CD4-positive, alpha-beta T cell treated with Interleukin-4 for 4 hours (primary cell): ENCODE data around the gene APBB1IP.
"Not testable (repeated sequence)": the region's sequence is repeated elsewhere in the genome, so short reads cannot be mapped to it uniquely, and the experiment has no call there.

Experiments
- DNase-seq: peaks from one replicate; pipeline ENCODE4 v3.0.0-alpha.2; 2020

Gene APBB1IP

DNA sequence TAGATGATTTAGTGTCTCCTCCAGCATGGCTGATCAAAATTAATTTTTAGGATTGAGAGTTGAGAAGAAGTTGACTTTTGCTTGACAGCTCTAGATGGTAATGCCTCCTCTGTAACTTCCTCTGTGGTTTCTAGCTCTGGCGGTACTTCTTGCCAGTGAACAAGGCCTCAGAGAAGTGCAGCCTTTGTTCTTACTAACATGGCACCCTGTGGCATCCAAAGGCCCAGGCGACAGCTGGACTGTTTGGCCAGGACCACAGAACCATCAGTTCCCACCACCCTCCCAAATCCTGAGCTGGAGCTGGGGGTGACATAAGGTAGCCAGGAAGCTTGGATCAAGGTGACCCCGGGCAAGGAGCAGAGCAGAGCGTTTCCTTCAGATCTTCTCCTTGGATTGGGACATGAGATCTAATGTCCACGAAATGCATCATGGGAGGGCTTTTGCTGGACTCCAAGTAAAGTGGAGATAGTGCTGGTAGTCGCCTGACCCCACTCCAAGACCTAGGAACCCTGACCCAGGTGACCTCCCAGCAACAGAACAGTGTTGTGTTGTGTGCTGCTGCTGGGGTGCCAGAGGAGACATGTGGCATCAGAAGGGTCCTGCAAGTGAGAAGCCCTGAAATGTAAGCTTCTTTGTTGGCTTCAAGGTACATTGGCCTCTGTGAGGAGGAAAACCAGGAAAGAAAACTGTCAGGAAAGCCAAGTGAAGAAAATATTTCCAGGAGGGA, 41.8 kb downstream of the APBB1IP start:
- DNase-seq, result peak; percentile 72

- no peak for DNase-seq
These were observed 43.2 kb downstream of the APBB1IP start for GRCh38 chr10:26481315-26481692.

DNA sequence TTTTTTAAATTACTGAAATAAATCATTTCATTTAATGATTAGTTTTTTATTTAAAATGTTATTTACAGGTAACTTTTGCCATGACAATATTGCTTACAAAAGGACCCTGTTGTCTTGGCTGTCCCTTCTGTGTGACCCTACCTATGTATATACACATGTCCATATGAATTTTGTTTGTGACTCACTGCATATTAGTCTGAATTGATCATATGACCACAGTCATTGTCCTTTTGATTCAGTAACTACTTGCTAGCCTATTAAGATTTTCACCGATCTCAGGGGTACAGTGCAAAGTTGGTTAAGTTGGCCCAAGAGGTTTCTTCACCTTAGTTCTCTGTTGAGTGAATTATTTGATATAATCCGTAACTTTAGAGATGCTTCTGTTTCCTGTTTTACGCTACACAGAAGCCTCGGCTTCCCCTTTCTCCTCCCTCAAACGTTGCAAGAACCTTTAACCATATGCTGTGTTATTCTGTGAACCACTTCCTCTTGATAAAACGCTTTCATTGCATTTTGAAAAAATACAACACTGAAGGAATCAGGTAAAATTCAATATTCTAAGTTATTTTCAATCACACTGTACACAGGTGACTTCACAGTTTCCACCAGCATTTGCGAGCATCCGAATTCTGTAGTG, 43.9 kb downstream of the APBB1IP start:
- DNase-seq, result peak; percentile 78

GRCh38 chr10:26483554-26483953, 45.4 kb downstream of the APBB1IP start:
- no peak for DNase-seq

DNA sequence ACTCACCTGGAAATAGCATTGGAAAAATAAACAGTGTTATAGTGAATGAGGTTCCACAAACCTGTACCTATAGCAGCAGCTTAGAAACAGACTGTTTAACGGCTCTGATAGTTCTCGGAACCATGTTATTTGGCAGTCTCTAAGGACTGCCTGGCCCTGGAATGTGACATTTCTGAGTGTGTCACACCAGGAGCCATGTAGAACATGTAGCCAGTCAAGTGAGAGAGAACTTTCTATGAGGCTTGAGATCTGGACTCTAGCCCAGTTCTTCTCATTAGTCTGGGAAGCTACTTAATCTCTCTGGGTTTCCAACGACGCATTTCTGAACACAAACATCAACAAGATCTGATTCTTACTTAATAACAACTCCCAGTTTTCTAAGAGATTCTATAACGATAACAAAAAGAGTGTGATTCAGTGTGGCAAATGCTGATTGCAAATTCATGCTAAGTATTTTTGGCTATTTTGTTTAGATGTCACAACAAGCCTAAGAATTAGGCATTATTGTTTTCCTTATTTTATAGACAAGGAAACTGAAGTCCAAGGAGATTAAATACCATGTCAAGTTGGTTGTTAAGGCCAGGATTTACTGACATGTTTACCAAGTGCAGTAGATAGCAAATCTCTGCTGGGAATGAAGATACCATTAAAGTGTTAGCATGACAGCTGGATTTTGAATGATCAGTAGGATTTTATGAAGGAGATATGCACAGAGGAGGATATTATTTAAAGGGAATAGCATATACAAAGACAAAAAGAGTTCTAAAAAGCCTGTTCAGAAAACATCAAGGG, 47.2 kb downstream of the APBB1IP start:
- no peak for DNase-seq

DNA sequence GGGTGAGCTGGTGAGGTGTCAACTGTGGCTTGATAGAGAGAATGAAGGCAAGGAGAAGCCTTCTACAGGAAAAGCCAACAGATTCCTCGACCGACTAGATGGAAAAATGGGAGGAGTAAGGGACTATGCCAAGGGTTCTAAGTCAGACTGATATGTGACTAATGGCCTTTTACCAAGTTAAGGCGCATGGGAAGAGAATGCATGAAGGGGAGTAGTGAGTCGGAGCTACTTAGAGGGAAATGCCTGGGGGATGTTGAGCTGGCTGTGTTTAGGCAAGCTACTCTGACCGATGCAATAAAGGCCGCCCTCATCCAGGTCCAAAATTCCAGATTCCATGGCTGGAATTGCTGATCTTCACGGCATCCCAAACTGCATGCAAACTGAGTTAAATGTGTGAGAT, 48.2 kb downstream of the APBB1IP start:
- no peak for DNase-seq

GRCh38 chr10:26486990-26487850, 49.1 kb downstream of the APBB1IP start:
- DNase-seq, result peak; percentile 88

- no peak for DNase-seq
These were observed 50.2 kb downstream of the APBB1IP start for GRCh38 chr10:26488344-26488743.

DNA sequence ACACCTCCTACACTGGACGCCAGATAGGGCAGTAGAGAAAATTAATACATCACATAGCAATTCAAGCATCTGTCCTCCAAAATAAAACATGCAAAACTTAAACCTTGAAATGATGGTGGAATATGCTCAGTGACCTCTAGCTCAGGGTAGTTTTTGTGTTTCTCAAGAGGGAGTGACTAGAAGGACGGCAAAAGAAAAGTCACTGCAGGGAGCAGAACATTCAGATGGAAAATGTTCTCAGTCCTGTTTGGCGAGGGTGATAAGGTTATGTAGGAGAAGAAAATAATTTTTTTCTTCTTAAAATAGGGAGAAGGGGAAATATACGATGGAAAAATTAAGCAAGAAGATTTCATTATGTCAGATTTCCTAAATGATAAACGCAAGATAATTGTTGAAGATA, 50.9 kb downstream of the APBB1IP start:
- no peak for DNase-seq

DNA sequence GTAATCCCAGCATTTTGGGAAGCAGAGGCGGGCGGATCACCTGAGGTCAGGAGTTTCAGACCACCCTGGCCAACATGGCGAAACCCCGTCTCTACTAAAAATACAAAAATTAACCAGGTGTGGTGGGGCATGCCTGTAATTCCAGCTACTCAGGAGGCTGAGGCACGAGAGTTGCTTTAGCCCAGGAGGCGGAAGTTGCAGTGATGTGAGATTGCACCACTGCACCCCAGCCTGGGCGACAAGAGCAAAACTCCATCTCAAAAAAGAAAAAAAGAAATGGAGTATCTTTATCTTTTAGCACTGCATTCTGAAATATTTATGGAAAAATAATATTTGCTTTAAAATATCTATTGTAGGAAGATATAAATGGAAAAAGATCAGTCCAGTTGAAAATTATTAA, 52.2 kb downstream of the APBB1IP start:
- not testable (repeated sequence) for DNase-seq

DNA sequence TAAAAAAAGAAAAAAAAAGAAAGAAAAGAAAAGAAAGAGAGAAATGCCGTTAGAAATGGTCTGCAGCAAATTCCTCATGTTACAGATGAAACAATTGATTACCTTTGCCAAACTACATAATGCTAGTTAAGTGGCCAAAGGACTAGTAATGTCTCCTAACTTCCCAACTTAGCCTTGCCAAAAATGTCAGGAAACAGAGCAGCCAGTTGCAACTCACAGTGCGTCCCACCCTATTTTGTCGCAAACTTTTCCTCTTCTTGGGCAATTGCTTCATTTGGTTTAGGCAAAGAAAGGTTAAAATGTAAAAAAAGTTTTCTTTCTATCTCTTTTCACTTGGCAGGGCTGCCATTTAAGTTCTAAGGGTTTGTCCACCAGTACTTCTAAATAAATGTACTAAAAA, 53.1 kb downstream of the APBB1IP start:
- DNase-seq, result no peak

DNA sequence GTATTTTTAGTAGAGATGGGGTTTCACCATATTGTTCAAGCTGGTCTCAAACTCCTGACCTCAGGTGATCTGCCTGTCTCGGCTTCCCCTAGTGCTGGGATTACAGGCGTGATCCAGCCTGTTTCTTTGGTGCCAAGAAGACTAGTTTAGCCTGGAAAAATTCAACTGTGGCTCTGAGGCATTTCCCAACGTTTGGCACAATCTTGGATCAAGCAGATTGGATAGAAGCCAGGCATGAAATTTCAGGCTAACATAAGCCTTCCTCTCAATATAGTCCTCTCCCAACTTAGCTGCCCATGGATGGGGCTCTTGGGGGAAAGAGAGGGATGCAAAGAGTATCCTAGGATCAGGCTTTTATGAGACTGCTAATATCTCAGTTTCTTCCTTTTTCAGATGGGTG, 53.8 kb downstream of the APBB1IP start:
- no peak for DNase-seq

- not testable (repeated sequence) for DNase-seq
These were observed 54.6 kb downstream of the APBB1IP start for GRCh38 chr10:26492725-26493124.

- no peak for DNase-seq
These were observed 55.9 kb downstream of the APBB1IP start for GRCh38 chr10:26494018-26494417.

- DNase-seq, result no peak
These were observed 61.3 kb downstream of the APBB1IP start for GRCh38 chr10:26499426-26499825.

- no peak for DNase-seq
These were observed 64.8 kb downstream of the APBB1IP start for GRCh38 chr10:26502986-26503385.

- DNase-seq, result no peak
These were observed 65.8 kb downstream of the APBB1IP start for GRCh38 chr10:26503911-26504310.

DNA sequence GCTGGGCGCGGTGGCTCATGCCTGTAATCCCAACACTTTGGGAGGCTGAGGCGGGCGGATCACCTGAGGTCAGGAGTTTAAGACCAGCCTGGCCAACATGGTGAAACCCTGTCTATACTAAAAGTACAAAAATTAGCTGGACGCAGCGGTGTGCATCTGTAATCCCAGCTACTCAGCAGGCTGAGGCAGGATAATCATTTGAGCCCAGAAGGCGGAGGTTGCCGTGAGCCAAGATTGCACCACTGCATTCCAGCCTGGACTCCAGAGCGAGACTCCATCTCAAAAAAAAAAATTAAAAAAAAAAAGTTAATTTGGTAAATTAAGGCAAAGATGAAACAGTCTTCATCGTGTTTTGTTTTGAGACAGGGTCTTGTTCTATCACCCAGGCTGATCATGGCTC, 66.3 kb downstream of the APBB1IP start:
- not testable (repeated sequence) for DNase-seq

DNA sequence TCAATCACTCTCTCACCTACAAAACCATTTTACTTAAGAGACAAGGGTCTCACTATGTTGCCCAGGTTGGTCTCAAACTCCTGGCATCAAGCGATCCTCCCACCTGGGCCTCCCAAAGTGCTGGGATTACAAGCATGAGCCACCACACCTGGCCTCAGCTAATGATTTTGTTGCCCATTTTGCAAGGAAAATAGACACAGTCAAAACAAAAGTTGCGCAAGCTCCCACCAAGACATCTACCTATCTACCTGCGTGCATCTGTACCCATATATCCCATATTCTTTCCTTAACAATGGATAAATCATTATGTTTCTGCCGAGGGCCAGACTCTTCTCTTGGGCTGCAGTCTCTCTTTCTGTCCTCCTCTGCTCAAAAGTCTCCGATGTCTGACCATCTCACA, 67.3 kb downstream of the APBB1IP start:
- no peak for DNase-seq

DNA sequence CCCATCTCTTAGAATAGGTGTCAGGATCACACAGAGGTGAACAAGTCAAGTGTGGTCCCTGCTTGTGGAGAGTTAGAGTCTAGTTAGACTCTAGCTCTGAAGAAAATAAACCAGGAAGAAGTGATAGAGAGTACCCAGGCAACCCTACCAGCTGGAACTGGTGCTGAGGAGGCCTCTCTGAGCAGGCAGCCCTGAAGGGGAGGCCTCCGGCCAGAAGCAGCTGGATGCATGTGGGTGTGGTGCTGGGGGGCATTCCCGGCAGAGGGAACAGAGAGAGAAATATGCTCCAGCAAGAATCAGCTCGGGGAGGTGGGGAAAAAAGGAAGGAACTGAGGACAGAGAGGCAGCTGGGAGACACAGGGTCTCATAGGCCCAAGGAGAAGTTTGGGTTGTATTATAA, 68.6 kb downstream of the APBB1IP start:
- DNase-seq, result no peak

DNA sequence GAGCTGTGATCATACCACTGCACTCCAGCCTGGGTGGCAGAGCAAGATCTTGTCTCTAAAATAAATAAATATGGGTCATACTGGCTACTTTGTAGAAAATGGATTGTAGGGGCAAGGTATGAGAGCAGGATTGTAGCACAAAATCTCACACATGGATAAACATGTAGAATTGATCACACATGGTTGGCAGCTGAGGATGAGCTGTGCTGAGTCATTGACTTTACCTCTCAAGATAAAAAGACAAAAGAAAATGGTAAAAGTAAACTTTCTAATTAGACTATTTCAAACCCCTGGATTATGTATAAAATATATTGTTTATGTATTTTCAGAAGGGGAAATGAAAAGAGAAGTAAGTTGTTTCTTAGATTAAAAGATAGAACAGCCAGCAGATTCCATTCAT, 69.3 kb downstream of the APBB1IP start:
- no peak for DNase-seq

- DNase-seq, result no peak
These were observed 69.9 kb downstream of the APBB1IP start for GRCh38 chr10:26508016-26508415.

DNA sequence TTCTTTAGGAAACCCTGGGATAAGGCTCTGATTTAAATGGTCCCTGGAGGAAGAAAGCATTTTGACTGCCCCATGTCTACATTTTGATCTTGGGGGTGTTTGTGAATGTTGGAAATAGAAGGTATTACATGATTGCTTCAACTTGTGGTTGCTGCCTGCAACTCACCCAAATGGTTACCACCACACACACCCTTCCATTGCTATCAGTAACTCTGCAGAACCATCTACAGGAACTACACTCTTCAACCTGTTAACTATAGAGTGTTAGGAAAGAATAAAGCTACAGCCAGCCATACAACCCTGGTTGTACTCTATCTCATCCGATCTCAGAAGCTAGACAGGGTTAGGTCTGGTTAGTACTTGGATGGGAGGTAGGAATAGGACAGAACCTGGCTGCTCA, 71.2 kb downstream of the APBB1IP start:
- DNase-seq, result no peak
